ENCODE results near the gene ADARB2. TPM values are rescaled to one million over a fixed set of nuclear protein-coding genes. Genes with fewer than 3 reads are reported as not detected.
"Not testable (repeated sequence)": the region's sequence is repeated elsewhere in the genome, so short reads cannot be mapped to it uniquely, and the experiment has no call there.

The ADARB2 gene
- total RNA-seq, 1 donor from 2014 or later = 1.2 TPM

GRCh38 chr10:1344408-1344807 lies 392.9 kb downstream of the ADARB2 start:
- Histone ChIP-seq H3K9me3 (no peaks in the 10 kb centered on the region), H3K4me3 (no peak overlapping the region), H3K36me3 (no peaks in the 10 kb centered on the region), H3K4me1 (no peaks in the 10 kb centered on the region), H3K27me3 (no peaks in the 10 kb centered on the region), H3K27ac (no peak overlapping the region)
- no peak for TF ChIP-seq CTCF (IDR thresholded peaks at IDR 0.05)
- no peak for ATAC-seq
- DNase-seq = no peak
- intact Hi-C loops (cut with DNase I) = no loop called here

- no peak for TF ChIP-seq CTCF (IDR thresholded peaks at IDR 0.05)
- no peak overlapping the region for H3K27ac ChIP-seq
- no peak overlapping the region for H3K4me3 ChIP-seq
- no peaks in the 10 kb centered on the region for H3K27me3 ChIP-seq
- ATAC-seq (no peak), DNase-seq (no peak)
- no peaks in the 10 kb centered on the region for H3K9me3 ChIP-seq
- H3K36me3 ChIP-seq = no peaks in the 10 kb centered on the region
- intact Hi-C loops (cut with DNase I) = no loop called here
- no peaks in the 10 kb centered on the region for H3K4me1 ChIP-seq
These were observed 394.1 kb downstream of the ADARB2 start for GRCh38 chr10:1343176-1343575.

- ATAC-seq; H3K9me3 ChIP-seq; intact Hi-C loops (cut with DNase I); H3K4me1 ChIP-seq; H3K27me3 ChIP-seq; DNase-seq; H3K4me3 ChIP-seq; H3K36me3 ChIP-seq; H3K27ac ChIP-seq: not testable (repeated sequence)
These were observed 396.3 kb downstream of the ADARB2 start for GRCh38 chr10:1341052-1341451.

GRCh38 chr10:1339396-1339795 lies 397.9 kb downstream of the ADARB2 start:
- intact Hi-C loops (cut with DNase I) = no loop called here
- Histone ChIP-seq H3K9me3 (no peaks in the 10 kb centered on the region), H3K27me3 (no peaks in the 10 kb centered on the region), H3K27ac (no peak overlapping the region), H3K4me3 (no peak overlapping the region), H3K4me1 (no peaks in the 10 kb centered on the region), H3K36me3 (no peaks in the 10 kb centered on the region)
- DNase-seq (no peak), ATAC-seq (no peak)
- TF ChIP-seq CTCF (IDR thresholded peaks at IDR 0.05) = no peak

GRCh38 chr10:1335642-1336041 lies 401.7 kb downstream of the ADARB2 start:
- TF ChIP-seq CTCF (IDR thresholded peaks at IDR 0.05) = no peak
- Histone ChIP-seq H3K36me3 (no peaks in the 10 kb centered on the region), H3K4me3 (no peak overlapping the region), H3K9me3 (no peaks in the 10 kb centered on the region), H3K27me3 (no peaks in the 10 kb centered on the region), H3K27ac (no peak overlapping the region), H3K4me1 (no peaks in the 10 kb centered on the region)
- ATAC-seq = no peak
- intact Hi-C loops (cut with DNase I) = no loop called here
- no peak for DNase-seq

- Histone ChIP-seq H3K36me3 (no peaks in the 10 kb centered on the region), H3K27me3 (no peaks in the 10 kb centered on the region), H3K9me3 (no peaks in the 10 kb centered on the region), H3K27ac (no peak overlapping the region), H3K4me3 (no peak overlapping the region), H3K4me1 (no peaks in the 10 kb centered on the region)
- no peak for DNase-seq
- no peak for TF ChIP-seq CTCF (IDR thresholded peaks at IDR 0.05)
- ATAC-seq = no peak
- intact Hi-C loops (cut with DNase I) = no loop called here
These were observed 403.3 kb downstream of the ADARB2 start for GRCh38 chr10:1333981-1334380.
